Activated CD4-positive, CD25-positive, alpha-beta regulatory T cell treated with anti-CD3 and anti-CD28 coated beads, Interleukin-2, amount 50 U/mL, for 16 hours (primary cell): Measurements from ENCODE around the gene EBF3.

Experiments
- DNase-seq: peaks from one replicate; pipeline ENCODE4 v3.0.0-alpha.2; 2020; ENCODE audit warnings: low read depth, low spot score

EBF3 gene

GRCh38 chr10:129971381-129972144, 7.5 kb upstream of the EBF3 start:
- DNase-seq: no peak

DNA sequence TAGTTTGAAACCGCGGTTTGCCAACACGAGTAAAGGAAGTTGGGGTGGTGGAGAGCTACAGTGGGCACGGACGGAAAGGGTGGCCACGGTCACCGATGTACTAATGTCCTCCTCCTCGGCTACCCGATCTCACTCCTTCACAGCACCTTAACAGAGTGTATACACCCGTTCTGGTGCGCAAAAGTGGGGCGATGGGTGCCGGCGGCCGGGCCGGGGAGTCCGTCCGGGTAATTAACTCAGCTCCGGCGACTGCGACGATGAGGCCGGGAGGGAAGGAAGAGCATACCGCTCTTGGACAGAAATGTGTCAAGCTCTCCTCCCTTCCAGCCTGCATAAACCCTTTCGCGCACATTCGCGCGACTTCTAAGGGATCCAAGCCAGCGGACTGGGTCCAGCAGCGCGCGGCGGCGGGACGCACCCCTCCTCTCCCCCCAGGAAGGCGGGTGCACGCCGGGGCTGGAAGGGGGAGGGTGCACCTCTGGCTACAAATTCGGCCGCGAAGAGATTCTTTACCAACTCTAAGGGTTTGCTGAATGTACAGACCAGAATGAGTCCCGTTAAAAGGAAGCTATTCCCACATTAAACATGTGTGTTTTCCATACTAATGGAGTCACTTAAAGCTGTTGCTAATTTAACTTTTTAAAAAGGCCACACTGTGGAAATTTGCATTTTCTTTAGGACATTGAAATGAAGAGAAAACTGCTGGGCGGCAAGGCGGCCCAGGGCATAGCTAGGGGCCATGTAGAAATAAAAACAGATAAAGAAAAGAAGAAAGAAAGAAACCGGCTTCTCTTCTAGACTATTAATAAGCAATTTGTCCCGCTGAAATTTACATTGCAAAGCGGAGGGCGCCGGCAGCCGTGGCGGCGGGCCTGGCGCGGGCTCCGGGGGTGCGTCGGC, 6.6 kb upstream of the EBF3 start:
- no peak for DNase-seq

- DNase-seq: no peak
These were observed 5.9 kb upstream of the EBF3 start for GRCh38 chr10:129969911-129970464.

DNA sequence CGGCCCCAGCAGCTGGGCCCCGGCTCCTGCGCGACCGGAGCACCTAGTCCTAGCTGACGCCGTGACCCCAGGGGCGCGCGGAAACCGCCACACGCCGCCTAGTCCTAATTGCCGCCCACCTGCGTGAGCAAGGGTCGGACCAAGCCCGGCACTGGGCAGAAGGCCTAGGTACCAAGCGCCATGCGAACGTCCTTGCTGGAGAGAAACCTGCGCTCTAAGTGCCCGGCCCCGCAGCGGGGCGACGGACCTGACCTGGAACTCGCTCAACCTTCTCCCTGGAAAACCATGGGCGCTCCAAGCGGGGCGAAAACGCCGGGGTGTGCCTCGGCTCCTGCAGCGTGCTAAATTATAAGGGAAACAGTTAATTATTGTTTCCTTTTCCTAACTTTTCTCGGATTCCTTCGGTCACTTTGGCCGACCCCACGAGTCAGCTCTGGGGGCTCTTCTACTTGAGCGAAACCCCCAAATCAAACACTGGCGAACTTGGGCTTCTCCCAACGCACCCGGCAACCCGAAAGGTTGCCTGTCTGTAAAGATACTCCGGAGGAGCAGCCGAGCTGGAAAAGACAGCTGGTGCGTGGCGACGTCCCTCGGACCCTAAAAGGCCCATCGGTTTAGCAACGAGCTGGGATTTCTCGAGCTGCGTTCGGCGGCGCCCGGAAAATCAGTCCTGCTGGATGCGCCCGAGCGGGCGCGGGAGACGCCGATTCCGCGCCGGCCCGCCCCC, 5.3 kb upstream of the EBF3 start:
- no peak for DNase-seq

GRCh38 chr10:129968853-129969183, 4.7 kb upstream of the EBF3 start:
- no peak for DNase-seq

DNA sequence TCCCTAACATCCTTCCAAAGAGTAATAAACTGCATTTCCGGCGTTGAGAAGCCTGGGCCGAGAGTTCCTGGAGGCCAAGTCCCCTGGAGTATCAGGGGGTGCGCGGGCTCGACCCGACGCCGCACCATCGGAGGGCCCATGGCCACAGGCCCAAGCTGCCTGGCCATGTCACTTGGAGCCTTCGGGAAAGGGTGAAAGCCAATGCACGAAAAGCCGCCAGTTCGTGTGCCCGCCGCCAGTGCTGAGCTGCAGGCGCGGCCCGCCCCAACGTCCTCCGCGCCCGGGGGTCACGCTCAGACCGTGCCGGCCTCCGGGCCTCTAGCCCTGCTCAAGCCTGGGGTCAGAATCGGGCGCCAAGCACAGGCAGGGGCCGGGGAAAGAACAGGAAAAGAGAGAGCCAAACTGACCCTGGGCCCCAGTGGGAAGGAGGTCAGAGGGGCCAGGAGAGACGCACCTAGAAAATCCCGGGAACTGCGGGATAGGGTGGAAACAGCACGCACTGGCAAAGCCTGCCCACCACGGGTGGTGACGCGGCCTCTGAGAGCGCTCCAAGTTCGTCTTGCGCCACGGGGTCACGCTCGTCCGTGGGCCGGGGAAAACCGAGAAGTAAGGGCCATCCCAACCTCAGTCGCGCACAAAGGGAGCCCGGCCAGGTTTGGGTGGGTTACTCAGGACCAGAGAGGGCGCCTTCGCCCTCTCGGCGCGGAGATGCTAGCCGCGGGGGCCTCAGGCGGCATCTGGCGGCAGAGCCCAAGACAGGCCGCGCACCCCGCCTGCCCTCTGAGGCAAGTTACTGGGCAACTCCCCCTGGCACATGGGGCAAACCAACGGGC, 4.2 kb upstream of the EBF3 start:
- DNase-seq: no peak

DNA sequence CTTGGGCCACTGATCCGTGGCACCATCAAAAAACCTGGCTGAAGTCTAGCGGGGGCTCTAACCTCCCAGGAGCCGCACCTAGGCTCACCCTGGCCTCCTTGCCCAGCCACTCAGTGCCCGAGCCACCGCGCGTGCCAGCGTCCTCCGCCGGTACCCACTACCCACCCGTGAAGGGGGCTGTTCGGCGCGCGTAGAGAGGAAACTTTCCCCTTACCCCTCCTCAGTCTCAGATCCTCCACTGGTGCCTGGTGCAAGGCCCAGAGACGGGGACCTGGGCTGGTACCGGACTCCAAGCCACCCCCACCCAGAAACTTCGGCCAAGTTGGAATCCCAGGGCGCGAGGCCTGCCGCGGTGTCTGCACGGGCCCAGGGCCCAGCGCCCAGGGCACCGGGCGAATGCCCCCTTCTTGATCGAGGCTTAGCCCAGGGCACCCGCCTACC, 3.5 kb upstream of the EBF3 start:
- no peak for DNase-seq

- no peak for DNase-seq
These were observed 3.0 kb upstream of the EBF3 start for GRCh38 chr10:129966889-129967578.

DNA sequence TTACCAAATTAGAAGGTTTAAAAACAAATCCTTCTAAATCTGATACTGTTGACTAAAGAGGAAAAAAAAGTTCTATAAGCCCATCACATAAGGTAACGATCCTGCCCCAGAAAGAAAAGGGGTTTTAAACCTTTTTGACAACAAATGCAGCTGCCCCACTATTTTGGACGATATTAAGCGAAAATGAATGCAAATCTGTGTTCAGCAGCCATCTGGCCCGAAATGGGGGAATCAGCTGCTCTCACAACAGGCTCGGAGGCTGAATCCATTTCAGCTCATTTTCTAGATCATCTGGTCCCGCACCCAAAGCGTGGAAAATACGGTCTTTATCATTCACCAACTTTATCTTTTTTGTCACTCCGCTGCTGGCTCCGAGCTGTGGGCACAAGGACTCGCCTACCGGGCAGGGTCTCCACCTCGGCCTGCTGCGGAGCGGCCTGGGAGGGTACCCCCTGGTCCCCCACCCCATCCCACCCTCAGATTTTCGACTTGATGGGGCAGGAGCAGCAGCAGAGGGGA, 2.4 kb upstream of the EBF3 start:
- no peak for DNase-seq

- DNase-seq: no peak
These were observed 1.9 kb upstream of the EBF3 start for GRCh38 chr10:129965959-129966358.

DNA sequence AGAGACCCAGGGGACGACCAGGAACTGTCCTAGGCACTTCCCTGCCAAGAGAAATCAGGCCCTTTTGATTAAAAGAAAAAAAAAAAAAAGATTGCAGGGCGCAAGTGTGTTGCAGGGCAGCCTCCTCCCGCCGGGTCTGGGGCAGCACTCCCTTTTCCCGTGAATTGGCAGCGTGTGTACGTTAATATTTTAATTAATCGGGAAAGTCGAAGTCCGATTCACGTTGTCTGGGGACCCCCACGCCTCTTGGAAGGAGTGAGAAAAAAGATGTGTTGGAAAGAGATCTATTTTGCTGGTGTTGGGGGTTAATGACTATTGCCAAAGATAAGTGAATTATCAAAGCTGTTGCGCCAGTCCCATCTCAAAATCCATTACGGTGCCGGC, 1.3 kb upstream of the EBF3 start:
- DNase-seq: no peak

DNA sequence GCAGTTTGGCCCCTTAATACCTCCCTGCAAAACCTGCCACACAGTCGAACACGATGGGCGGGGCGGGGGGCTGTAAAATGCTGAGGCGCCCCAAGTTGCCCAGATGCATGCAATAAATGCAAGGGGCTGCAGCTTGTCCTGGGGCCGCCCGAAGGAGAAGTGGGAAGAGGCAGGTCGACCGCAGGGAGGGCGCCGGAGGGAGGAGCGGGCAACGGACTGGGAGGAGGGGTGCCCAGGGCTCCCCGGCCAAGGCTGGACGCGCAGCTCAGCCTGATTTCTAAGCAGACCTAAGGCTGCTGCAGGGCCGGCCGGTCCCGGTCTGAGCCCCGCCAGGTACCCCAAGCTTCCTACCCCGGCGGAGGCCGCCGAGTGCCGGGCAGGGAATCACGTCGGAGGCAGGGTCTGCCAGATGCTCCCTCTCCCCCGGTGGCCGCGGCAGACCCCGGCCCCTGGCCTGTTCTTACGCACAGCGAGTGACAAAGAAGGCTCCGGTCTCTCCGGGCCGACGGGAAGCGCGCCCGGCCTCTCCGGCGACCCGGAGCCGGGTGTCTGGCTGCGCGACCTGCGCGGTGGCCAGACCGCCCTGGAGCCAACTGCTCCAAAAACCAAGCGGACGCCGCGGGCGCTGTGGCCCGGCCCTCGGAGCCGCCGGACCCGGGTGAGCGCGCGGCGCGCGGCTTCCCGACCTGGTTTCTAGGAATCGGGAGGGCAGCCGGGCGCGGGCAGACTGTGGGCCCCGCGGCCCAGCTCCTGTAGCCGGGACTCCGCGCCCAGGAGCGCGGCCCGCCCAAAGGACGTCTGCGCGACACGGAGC, 744 bp upstream of the EBF3 start:
- no peak for DNase-seq

- no peak for DNase-seq
These were observed 1.0 kb downstream of the EBF3 start for GRCh38 chr10:129962872-129963640.

- no peak for DNase-seq
These were observed 1.8 kb downstream of the EBF3 start for GRCh38 chr10:129962031-129962871.

GRCh38 chr10:129961157-129961701, 2.8 kb downstream of the EBF3 start:
- DNase-seq: no peak

GRCh38 chr10:129960481-129961156, 3.5 kb downstream of the EBF3 start:
- no peak for DNase-seq
